PC-3 (cell line): ENCODE measurements around the gene SLC22A5. TPM values are rescaled to one million over a fixed set of nuclear protein-coding genes. Genes with fewer than 3 reads are reported as not detected.

Experiments
- ATAC-seq: fragments of 200-7000 bp; cut with Tn5 transposase; 2 replicates; pipeline ENCODE4 v1.9.1; 2020; ENCODE audit warnings: mild to moderate bottlenecking, moderate library complexity
- BruUV-seq: library from RNA; stranded (reverse); fragments of 400-500 nt; replicated peaks from 2 replicates; lab custom pipeline; 2021; lab: Mats Ljungman, UMichigan
- CTCF ChIA-PET: fragments of 300-600 bp; sonication (Branson Sonifier 250); formaldehyde crosslinking; loops from one replicate; lab custom pipeline; 2022; ENCODE audit warnings: antibody characterized with exemption; lab: Charles Lee
- POLR2A ChIA-PET: fragments of 300-600 bp; sonication (Branson Sonifier 250); formaldehyde crosslinking; loops from one replicate; lab custom pipeline; 2022; ENCODE audit warnings: antibody characterized with exemption; ENCODE audit not compliant: unreplicated experiment; lab: Charles Lee
- DNase-seq: peaks from one replicate; pipeline ENCODE4 v3.0.0-alpha.2; 2015
- H2AFZ ChIP-seq: fragments of 300-600 bp; sonication (generic); 2 replicates; pipeline ENCODE4 v1.6.0; 2016; ENCODE audit warnings: antibody characterized with exemption, low read length
- H3F3A ChIP-seq: fragments of 300-600 bp; sonication (generic); one replicate; pipeline ENCODE4 v1.6.0; 2017; ENCODE audit warnings: antibody characterized with exemption, low read length, control low read depth, mild to moderate bottlenecking; ENCODE audit not compliant: unreplicated experiment
- H3K27ac ChIP-seq: fragments of 300-600 bp; sonication (generic); 2 replicates; pipeline ENCODE4 v1.5.1; 2016; ENCODE audit warnings: mild to moderate bottlenecking, low read length
- H3K27me3 ChIP-seq: fragments of 300-600 bp; sonication (generic); 2 replicates; pipeline ENCODE4 v1.6.1; 2016; ENCODE audit warnings: low read length, mixed read lengths
- H3K36me3 ChIP-seq: fragments of 300-600 bp; sonication (generic); 2 replicates; pipeline ENCODE4 v1.6.1; 2016; ENCODE audit warnings: low read depth, mixed run types, low read length, mixed read lengths
- H3K4me1 ChIP-seq: fragments of 300-600 bp; sonication (generic); 2 replicates; pipeline ENCODE4 v1.5.1; 2016; ENCODE audit warnings: low read length; ENCODE audit not compliant: insufficient read depth
- H3K4me2 ChIP-seq: fragments of 300-600 bp; sonication (generic); 2 replicates; pipeline ENCODE4 v1.6.0; 2016; ENCODE audit warnings: low read length
- H3K4me3 ChIP-seq: fragments of 300-600 bp; sonication (generic); 2 replicates; pipeline ENCODE4 v1.5.1; 2016; ENCODE audit warnings: mild to moderate bottlenecking, low read length, mixed read lengths
- H3K79me2 ChIP-seq: fragments of 300-600 bp; sonication (generic); 2 replicates; pipeline ENCODE4 v1.6.1; 2017; ENCODE audit warnings: low read length, mixed read lengths
- H3K9ac ChIP-seq: fragments of 300-600 bp; sonication (generic); 2 replicates; pipeline ENCODE4 v1.6.0; 2016; ENCODE audit warnings: mild to moderate bottlenecking, low read length
- H3K9me2 ChIP-seq: fragments of 300-600 bp; sonication (generic); replicated peaks from 2 replicates; pipeline ENCODE4 v1.6.1; 2016; ENCODE audit warnings: mixed run types, low read length, mixed read lengths
- H3K9me3 ChIP-seq: fragments of 300-600 bp; sonication (generic); 2 replicates; pipeline ENCODE4 v1.6.1; 2016; ENCODE audit warnings: low read length, mixed read lengths
- H4K20me1 ChIP-seq: fragments of 300-600 bp; sonication (generic); 2 replicates; pipeline ENCODE4 v1.6.1; 2016; ENCODE audit warnings: low read length, mixed read lengths
- EZH2 ChIP-seq: fragments of 300-600 bp; sonication (generic); IDR thresholded peaks from one replicate; pipeline ENCODE4 v1.6.1; 2017; ENCODE audit warnings: antibody characterized with exemption, mild to moderate bottlenecking, low read length; ENCODE audit not compliant: unreplicated experiment
- EZH2phosphoT487 ChIP-seq: fragments of 300-600 bp; sonication (generic); IDR thresholded peaks from 2 replicates; pipeline ENCODE4 v1.6.1; 2018; ENCODE audit warnings: mild to moderate bottlenecking, antibody characterized with exemption, low read length, borderline replicate concordance
- intact Hi-C: fragments of 100-400 bp; cut with micrococcal nuclease; formaldehyde crosslinking; loops from 2 replicates; pipeline ENCODE4 v1.9.0; 2023
- total RNA-seq: library from RNA; depleted of rRNA; stranded (reverse); fragments of >200 nt; gene quantifications from 2 replicates; pipeline ENCODE4 v1.2.3, GENCODE V29; 2014
- TF ChIP-seq, protein P1 (sequence below): fragments of 300-600 bp; sonication (generic); conservative IDR thresholded peaks from 2 replicates; pipeline ENCODE4 v1.5.1; 2017; ENCODE audit warnings: antibody characterized with exemption, low read depth, mild to moderate bottlenecking, low read length

The SLC22A5 gene
- total RNA-seq, 1 experiment from 2014 or later, result 8.2 TPM

DNA sequence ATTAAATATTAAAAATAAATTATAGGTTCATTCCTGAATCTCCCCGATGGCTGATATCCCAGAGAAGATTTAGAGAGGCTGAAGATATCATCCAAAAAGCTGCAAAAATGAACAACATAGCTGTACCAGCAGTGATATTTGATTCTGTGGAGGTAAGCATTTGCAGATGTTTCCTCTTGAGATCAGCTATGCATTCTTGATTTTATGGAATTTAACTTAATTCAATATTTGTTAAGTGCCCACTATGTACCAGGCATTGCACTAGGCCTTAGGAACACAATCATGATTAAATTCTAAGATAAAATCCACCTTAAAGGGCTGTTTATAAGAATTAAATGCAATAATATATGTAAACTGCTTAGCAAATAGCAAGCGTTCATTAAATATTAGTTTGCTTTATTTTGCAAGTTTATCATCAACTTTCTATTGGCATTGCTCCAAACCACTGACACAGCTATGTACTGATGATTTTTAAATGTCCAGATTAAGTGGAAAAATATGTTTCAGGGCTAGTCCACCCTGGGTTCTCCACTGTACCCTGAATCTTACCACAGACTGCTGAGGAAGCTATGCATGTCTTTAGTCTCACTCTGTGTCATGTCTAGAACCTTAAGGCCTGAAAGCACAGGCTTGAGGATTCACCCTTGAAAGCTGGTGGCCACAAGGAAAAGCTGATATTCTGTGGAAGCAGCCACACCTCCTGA, 42.1 kb upstream of the SLC22A5 start:
- no TSS peak for BruUV-seq
- ChIA-PET CTCF (no interaction called here), POLR2A (no interaction called here)
- no peak overlapping the region for H3K4me3 ChIP-seq
- H3K36me3 ChIP-seq, result no peaks in the 10 kb centered on the region
- no peak overlapping the region for H2AFZ ChIP-seq
- no peaks in the 10 kb centered on the region for H3K9me3 ChIP-seq
- no peak for TF ChIP-seq EZH2phosphoT487
- TF ChIP-seq, protein P1, sequence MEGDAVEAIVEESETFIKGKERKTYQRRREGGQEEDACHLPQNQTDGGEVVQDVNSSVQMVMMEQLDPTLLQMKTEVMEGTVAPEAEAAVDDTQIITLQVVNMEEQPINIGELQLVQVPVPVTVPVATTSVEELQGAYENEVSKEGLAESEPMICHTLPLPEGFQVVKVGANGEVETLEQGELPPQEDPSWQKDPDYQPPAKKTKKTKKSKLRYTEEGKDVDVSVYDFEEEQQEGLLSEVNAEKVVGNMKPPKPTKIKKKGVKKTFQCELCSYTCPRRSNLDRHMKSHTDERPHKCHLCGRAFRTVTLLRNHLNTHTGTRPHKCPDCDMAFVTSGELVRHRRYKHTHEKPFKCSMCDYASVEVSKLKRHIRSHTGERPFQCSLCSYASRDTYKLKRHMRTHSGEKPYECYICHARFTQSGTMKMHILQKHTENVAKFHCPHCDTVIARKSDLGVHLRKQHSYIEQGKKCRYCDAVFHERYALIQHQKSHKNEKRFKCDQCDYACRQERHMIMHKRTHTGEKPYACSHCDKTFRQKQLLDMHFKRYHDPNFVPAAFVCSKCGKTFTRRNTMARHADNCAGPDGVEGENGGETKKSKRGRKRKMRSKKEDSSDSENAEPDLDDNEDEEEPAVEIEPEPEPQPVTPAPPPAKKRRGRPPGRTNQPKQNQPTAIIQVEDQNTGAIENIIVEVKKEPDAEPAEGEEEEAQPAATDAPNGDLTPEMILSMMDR, result no peak
- no peak for TF ChIP-seq EZH2
- intact Hi-C loops, result no loop called here
- no peaks in the 10 kb centered on the region for H3K79me2 ChIP-seq
- H3K9me2 ChIP-seq, result no peaks in the 10 kb centered on the region
- H3K4me2 ChIP-seq, result no peak overlapping the region
- no peaks in the 10 kb centered on the region for H3K27me3 ChIP-seq
- no peaks in the 10 kb centered on the region for H3K4me1 ChIP-seq
- DNase-seq (no peak), ATAC-seq (no peak)
- no peak overlapping the region for H3K27ac ChIP-seq
- H4K20me1 ChIP-seq, result no peaks in the 10 kb centered on the region
- H3K9ac ChIP-seq, result no peak overlapping the region
- H3F3A ChIP-seq, result no peaks in the 10 kb centered on the region

DNA sequence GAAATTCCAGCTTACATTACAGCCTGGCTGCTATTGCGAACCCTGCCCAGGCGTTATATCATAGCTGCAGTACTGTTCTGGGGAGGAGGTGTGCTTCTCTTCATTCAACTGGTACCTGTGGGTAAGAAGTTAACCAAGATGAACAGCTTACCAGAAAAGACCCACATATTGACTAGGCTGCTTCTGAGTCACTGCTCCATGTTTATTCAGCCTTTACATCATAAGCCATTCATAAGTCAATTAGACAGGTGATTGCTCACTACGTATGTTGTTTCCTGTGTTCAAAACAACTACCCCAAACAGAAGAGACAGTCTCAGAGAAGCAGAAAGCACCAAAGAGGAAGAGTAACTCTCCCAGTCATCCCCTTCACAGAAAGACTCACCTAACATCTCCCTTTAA, 34.7 kb upstream of the SLC22A5 start:
- peak overlapping the region; percentile 22; the same call in 1 of the 2 replicates for H3K4me2 ChIP-seq
- no peaks in the 10 kb centered on the region for H3F3A ChIP-seq
- no peak overlapping the region for H3K9ac ChIP-seq
- intact Hi-C loops, result no loop called here
- H3K4me3 ChIP-seq, result no peak overlapping the region
- TF ChIP-seq EZH2phosphoT487, result no peak
- TF ChIP-seq, protein P1, result no peak
- TF ChIP-seq EZH2, result no peak
- H2AFZ ChIP-seq, result no peak overlapping the region
- H3K9me3 ChIP-seq, result no peaks in the 10 kb centered on the region
- no peaks in the 10 kb centered on the region for H3K79me2 ChIP-seq
- no TSS peak for BruUV-seq
- peak overlapping the region; percentile 56 for H3K27ac ChIP-seq
- peaks cover 11% of the 10 kb centered on the region for H3K4me1 ChIP-seq
- no peaks in the 10 kb centered on the region for H4K20me1 ChIP-seq
- H3K36me3 ChIP-seq, result no peaks in the 10 kb centered on the region
- H3K27me3 ChIP-seq, result no peaks in the 10 kb centered on the region
- DNase-seq (peak; percentile 69), ATAC-seq (peak; percentile 98)
- POLR2A ChIA-PET, result no interaction called here
- H3K9me2 ChIP-seq, result no peaks in the 10 kb centered on the region
- CTCF ChIA-PET, result no interaction called here

DNA sequence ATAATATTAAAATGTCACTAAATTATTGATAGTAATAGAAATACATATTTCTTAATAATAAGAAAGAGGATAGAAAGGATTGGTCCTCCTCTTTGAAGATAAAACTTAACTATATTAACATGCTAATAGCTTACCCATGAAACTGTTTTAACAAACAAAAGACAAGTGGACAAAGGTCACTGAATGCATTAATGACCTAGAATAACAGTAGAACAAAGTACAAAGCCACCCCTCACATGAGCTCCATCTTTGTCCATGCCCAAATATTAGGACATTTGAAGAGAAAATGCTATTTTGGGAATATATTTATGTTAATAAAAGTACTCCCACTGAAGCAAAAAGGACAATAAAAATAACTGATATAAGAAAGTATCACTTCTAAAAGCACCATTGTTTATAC, 34.1 kb upstream of the SLC22A5 start:
- CTCF ChIA-PET, result no interaction called here
- ATAC-seq, result no peak

More for the DNA sequence above, 34.1 kb upstream of the SLC22A5 start:
- DNase-seq, result no peak
- H3K9ac ChIP-seq, result no peak overlapping the region
- H3K36me3 ChIP-seq, result no peaks in the 10 kb centered on the region
- H3F3A ChIP-seq, result no peaks in the 10 kb centered on the region
- no peak overlapping the region for H2AFZ ChIP-seq
- no peaks in the 10 kb centered on the region for H3K27me3 ChIP-seq
- H3K4me3 ChIP-seq, result no peak overlapping the region
- H4K20me1 ChIP-seq, result no peaks in the 10 kb centered on the region
- H3K79me2 ChIP-seq, result no peaks in the 10 kb centered on the region
- POLR2A ChIA-PET, result no interaction called here
- BruUV-seq, result no TSS peak
- TF ChIP-seq EZH2 (no peak), EZH2phosphoT487 (no peak)
- TF ChIP-seq, protein P1, result no peak
- H3K9me2 ChIP-seq, result no peaks in the 10 kb centered on the region
- H3K4me1 ChIP-seq, result peaks cover 11% of the 10 kb centered on the region
- H3K27ac ChIP-seq, result peak overlapping the region; percentile 56
- no peaks in the 10 kb centered on the region for H3K9me3 ChIP-seq
- intact Hi-C loops, result no loop called here
- H3K4me2 ChIP-seq, result no peak overlapping the region
